Esophagus squamous epithelium (tissue), 4 donors: ENCODE measurements around the gene FILIP1L.

Experiments used
- POLR2A ChIP-seq, 4 donors: fragments of 450-650 bp; IDR thresholded peaks; one replicate each; pipeline ENCODE4 v1.6.1; 2017; ENCODE audit warnings: antibody characterized with exemption in 4 of 4, mild to moderate bottlenecking in 4 of 4, moderate library complexity in 3 of 4
- TF ChIP-seq, protein P1 (sequence below), 6 experiments: fragments of 450-650 bp in 4 of 6; fragments of 200-600 bp in 2 of 6; sonication (generic) in 2 of 6; IDR thresholded peaks; one replicate each; pipeline ENCODE4 v1.5.1; 2016 to 2019; ENCODE audit warnings: antibody characterized with exemption in 6 of 6, mild to moderate bottlenecking in 4 of 6, moderate library complexity in 4 of 6

DNA sequence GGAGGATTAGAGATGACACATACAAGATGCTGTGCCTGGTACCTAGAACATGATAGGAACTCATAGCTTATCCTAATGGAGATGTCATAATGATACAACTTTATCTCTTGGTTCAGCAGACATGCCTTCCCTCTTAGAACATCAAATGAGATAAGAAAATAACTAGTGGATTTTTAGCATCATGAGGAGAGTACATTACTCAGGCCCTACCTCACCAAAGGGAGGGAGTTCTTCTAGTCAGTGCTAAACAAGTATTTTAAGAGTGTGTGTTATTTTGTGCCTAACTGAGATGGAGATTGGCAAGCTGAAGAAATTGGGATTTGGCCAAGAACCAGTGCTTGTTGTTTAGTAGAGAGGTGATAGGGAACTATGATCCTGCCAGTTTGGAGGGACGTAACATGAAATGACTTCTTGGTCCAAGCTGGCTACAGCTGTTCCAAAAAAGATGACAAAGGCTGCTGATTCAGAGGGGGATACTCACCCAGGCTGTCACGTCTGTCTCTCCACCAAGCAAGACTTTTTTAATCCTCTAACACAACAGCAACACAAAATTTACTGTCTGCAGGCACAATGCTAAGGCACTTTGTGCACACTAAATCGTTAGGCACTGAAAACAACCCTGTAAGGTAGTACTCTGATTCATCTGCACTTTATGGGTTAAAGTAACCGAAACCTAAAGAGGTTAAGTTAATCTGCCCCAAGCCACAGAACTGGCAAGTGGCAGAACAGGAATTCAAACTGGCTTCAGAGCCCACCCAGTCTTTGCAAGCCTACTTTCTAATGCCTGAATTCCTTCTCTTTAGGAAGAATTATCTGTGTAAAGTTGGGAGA, 170.2 kb downstream of the FILIP1L start:
- TF ChIP-seq POLR2A (IDR thresholded peaks at IDR 0.05): no peak
- TF ChIP-seq, protein P1, sequence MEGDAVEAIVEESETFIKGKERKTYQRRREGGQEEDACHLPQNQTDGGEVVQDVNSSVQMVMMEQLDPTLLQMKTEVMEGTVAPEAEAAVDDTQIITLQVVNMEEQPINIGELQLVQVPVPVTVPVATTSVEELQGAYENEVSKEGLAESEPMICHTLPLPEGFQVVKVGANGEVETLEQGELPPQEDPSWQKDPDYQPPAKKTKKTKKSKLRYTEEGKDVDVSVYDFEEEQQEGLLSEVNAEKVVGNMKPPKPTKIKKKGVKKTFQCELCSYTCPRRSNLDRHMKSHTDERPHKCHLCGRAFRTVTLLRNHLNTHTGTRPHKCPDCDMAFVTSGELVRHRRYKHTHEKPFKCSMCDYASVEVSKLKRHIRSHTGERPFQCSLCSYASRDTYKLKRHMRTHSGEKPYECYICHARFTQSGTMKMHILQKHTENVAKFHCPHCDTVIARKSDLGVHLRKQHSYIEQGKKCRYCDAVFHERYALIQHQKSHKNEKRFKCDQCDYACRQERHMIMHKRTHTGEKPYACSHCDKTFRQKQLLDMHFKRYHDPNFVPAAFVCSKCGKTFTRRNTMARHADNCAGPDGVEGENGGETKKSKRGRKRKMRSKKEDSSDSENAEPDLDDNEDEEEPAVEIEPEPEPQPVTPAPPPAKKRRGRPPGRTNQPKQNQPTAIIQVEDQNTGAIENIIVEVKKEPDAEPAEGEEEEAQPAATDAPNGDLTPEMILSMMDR (IDR thresholded peaks at IDR 0.05): no peak
